ENCODE data around the gene NDUFAF5. TPM values are rescaled to one million over a fixed set of nuclear protein-coding genes. Genes with fewer than 3 reads are reported as not detected.

The NDUFAF5 gene
- total RNA-seq, 1 experiment from 2014 or later: 34.9 TPM

- no TSS peak for BruUV-seq (replicated peaks)
- no peak overlapping the region for H3K4me3 Mint-ChIP-seq (ENCODE audit: unreplicated experiment)
- no peaks in the 10 kb centered on the region for H3K9me3 Mint-ChIP-seq (ENCODE audit: unreplicated experiment)
- H3K4me1 ChIP-seq: no peaks in the 10 kb centered on the region
- TF ChIP-seq, protein P1, sequence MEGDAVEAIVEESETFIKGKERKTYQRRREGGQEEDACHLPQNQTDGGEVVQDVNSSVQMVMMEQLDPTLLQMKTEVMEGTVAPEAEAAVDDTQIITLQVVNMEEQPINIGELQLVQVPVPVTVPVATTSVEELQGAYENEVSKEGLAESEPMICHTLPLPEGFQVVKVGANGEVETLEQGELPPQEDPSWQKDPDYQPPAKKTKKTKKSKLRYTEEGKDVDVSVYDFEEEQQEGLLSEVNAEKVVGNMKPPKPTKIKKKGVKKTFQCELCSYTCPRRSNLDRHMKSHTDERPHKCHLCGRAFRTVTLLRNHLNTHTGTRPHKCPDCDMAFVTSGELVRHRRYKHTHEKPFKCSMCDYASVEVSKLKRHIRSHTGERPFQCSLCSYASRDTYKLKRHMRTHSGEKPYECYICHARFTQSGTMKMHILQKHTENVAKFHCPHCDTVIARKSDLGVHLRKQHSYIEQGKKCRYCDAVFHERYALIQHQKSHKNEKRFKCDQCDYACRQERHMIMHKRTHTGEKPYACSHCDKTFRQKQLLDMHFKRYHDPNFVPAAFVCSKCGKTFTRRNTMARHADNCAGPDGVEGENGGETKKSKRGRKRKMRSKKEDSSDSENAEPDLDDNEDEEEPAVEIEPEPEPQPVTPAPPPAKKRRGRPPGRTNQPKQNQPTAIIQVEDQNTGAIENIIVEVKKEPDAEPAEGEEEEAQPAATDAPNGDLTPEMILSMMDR (IDR thresholded peaks at IDR 0.05; ENCODE audit: insufficient read depth in 1 of 2, low read depth in 1 of 2, low read length in 1 of 2, severe bottlenecking in 1 of 2, unreplicated experiment in 1 of 2): no peak
- peaks cover 52% of the 10 kb centered on the region for H3K36me3 Mint-ChIP-seq (ENCODE audit: insufficient read depth, unreplicated experiment)
- no peaks in the 10 kb centered on the region for H3K4me1 Mint-ChIP-seq (ENCODE audit: low read depth, unreplicated experiment)
- H3K9me3 ChIP-seq: no peaks in the 10 kb centered on the region
- no peaks in the 10 kb centered on the region for H3K27me3 ChIP-seq (replicated peaks; ENCODE audit: control insufficient read depth, insufficient read depth, low read length)
- no peak for DNase-seq
- ChIA-PET POLR2A (no interaction called here), CTCF (no interaction called here)
- intact Hi-C loops (cut with micrococcal nuclease; ENCODE audit: unreplicated experiment): no loop called here
- peaks cover 2% of the 10 kb centered on the region; the same call in 1 of the 2 replicates for H3K36me3 ChIP-seq (ENCODE audit: control insufficient read depth, insufficient read depth, low read length)
- no peak overlapping the region for H3K27ac Mint-ChIP-seq (ENCODE audit: unreplicated experiment)
- H3K4me3 ChIP-seq (ENCODE audit: low read depth, low read length): no peak overlapping the region
- no peaks in the 10 kb centered on the region for H3K27me3 Mint-ChIP-seq (ENCODE audit: insufficient read depth, unreplicated experiment)
Measured at GRCh38 chr20:13793001-13793400, 8.2 kb downstream of the NDUFAF5 start.

DNA sequence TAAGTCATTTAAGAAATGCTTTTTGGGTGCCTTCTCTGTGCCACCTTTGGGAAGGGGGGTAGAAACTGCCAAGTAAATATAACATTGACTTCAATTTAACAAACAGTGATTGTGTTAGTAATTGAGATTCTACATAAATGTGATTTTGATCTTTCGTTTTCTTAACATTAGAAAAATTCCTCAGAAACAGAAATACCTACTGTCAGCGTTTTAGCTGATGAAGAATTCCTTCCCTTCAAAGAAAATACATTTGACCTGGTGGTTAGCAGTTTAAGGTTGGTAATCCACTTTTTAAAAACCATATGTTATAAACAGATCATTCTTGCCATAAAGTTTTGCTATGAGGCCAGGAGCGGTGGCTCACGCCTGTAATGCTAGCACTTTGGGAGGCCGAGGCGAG lies 9.8 kb downstream of the NDUFAF5 start:
- H3K27me3 ChIP-seq (replicated peaks; ENCODE audit: control insufficient read depth, insufficient read depth, low read length): no peaks in the 10 kb centered on the region
- CTCF ChIA-PET: no interaction called here
- no peak overlapping the region for H3K4me3 ChIP-seq (ENCODE audit: low read depth, low read length)
- H3K9me3 ChIP-seq: no peaks in the 10 kb centered on the region
- no peak overlapping the region for H3K27ac Mint-ChIP-seq (ENCODE audit: unreplicated experiment)
- peaks cover 54% of the 10 kb centered on the region for H3K36me3 Mint-ChIP-seq (ENCODE audit: insufficient read depth, unreplicated experiment)
- TF ChIP-seq, protein P1 (IDR thresholded peaks at IDR 0.05; ENCODE audit: insufficient read depth in 1 of 2, low read depth in 1 of 2, low read length in 1 of 2, severe bottlenecking in 1 of 2, unreplicated experiment in 1 of 2): no peak
- DNase-seq: no peak
- POLR2A ChIA-PET: no interaction called here
- H3K9me3 Mint-ChIP-seq (ENCODE audit: unreplicated experiment): no peaks in the 10 kb centered on the region
- intact Hi-C loops (cut with micrococcal nuclease; ENCODE audit: unreplicated experiment): no loop called here
- peaks cover 2% of the 10 kb centered on the region; the same call in 1 of the 2 replicates for H3K36me3 ChIP-seq (ENCODE audit: control insufficient read depth, insufficient read depth, low read length)
- peaks cover 11% of the 10 kb centered on the region for H3K4me1 Mint-ChIP-seq (ENCODE audit: low read depth, unreplicated experiment)
- peaks cover 7% of the 10 kb centered on the region; the same call in 1 of the 2 replicates for H3K4me1 ChIP-seq
- no peak overlapping the region for H3K4me3 Mint-ChIP-seq (ENCODE audit: unreplicated experiment)
- H3K27me3 Mint-ChIP-seq (ENCODE audit: insufficient read depth, unreplicated experiment): no peaks in the 10 kb centered on the region
- BruUV-seq (replicated peaks): no TSS peak

- Histone ChIP-seq H3K9me3 (no peaks in the 10 kb centered on the region), H3K36me3 (ENCODE audit: control insufficient read depth, insufficient read depth, low read length) (no peaks in the 10 kb centered on the region), H3K4me3 (ENCODE audit: low read depth, low read length) (no peak overlapping the region), H3K27me3 (replicated peaks; ENCODE audit: control insufficient read depth, insufficient read depth, low read length) (no peaks in the 10 kb centered on the region), H3K4me1 (peaks cover 10% of the 10 kb centered on the region; the same call in 1 of the 2 replicates)
- no peaks in the 10 kb centered on the region for H3K27me3 Mint-ChIP-seq (ENCODE audit: insufficient read depth, unreplicated experiment)
- TF ChIP-seq, protein P1 (IDR thresholded peaks at IDR 0.05; ENCODE audit: insufficient read depth in 1 of 2, low read depth in 1 of 2, low read length in 1 of 2, severe bottlenecking in 1 of 2, unreplicated experiment in 1 of 2): no peak
- no peaks in the 10 kb centered on the region for H3K9me3 Mint-ChIP-seq (ENCODE audit: unreplicated experiment)
- ChIA-PET POLR2A (interaction anchor here (0.6 kb wide), 2 partner anchors 20 to 132 kb away, joined by 3 to 4 read pairs; no protein-coding TSS in a partner anchor), CTCF (interaction anchor here (0.7 kb wide), 1 partner anchor 11 kb away, joined by 3 read pairs; no protein-coding TSS in a partner anchor)
- H3K4me3 Mint-ChIP-seq (ENCODE audit: unreplicated experiment): no peak overlapping the region
- intact Hi-C loops (cut with micrococcal nuclease; ENCODE audit: unreplicated experiment): no loop called here
- DNase-seq: no peak
- H3K4me1 Mint-ChIP-seq (ENCODE audit: low read depth, unreplicated experiment): peaks cover 18% of the 10 kb centered on the region
- H3K36me3 Mint-ChIP-seq (ENCODE audit: insufficient read depth, unreplicated experiment): peaks cover 66% of the 10 kb centered on the region
- H3K27ac Mint-ChIP-seq (ENCODE audit: unreplicated experiment): no peak overlapping the region
- no TSS peak for BruUV-seq (replicated peaks)
Measured at GRCh38 chr20:13799040-13799439, 14.2 kb downstream of the NDUFAF5 start.
